HTERT RPE-1 (cell line): ENCODE results near the gene FAM107A.

Experiments used
- in situ Hi-C: fragments of 300-500 bp; cut with MboI; formaldehyde crosslinking; loops from 4 replicates; pipeline ENCODE4 v1.14.3; 2020; ENCODE audit warnings: low sequenced_read_pairs

The FAM107A gene

DNA sequence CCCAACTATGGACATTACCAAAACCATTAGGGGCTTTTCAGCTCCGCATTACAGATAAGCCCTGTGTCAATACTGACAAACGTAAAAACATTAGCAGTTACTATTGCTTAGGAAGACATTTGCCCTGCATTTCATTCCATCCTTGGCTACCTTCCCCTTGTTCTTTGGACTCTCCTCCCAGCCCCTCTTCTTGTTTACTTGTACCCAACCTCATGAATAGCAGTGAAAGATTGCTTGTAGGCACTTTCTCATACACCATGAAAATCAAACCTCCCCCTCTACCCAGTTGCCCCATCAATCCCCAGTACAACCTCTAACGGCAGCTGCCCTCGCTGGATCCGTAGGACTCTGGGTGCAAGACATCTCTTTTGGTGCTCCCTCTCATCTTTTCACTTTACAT, 16.9 kb upstream of the FAM107A start:
- in situ Hi-C loops = no loop called here

DNA sequence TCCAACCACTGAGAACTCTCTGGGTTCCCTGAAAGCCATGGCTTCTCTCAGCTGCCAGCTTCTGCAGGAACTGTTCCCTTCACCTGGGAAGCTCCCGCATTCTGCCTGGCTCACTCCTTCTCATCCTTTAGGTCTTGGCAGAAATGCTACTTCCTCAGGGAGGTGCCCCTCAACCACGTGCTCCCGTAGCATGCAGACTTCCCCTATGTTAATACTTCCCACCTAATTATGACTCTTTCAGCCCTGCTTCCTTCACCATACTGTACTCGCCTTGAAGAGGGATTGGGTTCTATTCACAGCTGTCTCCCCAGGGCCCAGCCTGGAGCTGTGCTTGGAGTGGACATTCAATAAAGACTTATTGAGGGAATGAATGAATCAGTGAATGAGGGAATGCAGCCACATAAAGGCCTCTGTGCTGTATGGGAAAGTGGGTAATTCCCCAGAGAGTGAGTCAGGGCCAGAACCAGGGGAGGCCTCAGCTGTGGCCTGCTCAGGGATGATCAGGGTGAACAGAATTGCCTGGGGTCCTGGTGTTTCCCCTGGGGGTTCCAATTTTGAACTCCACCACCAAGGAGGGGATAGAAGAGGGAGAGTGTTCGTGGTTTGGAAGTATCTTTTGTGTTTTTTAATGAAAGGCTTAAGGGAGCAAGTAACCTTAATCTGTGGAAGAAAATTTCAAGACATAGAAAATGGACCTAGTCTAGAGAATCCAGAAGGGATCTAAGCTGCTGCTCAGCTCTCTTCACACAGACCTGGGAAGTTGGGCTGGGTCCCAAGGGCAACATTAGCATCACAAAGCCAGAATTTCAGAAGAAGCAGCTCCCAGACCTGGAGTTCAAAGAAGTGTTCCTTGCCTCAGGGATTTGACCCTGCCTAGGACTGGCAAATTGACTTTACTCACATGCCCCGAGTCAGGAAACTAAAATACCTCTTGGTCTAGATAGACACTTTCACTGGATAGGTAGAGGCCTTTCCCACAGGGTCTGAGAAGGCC, 14.6 kb upstream of the FAM107A start:
- in situ Hi-C loops = no loop called here

DNA sequence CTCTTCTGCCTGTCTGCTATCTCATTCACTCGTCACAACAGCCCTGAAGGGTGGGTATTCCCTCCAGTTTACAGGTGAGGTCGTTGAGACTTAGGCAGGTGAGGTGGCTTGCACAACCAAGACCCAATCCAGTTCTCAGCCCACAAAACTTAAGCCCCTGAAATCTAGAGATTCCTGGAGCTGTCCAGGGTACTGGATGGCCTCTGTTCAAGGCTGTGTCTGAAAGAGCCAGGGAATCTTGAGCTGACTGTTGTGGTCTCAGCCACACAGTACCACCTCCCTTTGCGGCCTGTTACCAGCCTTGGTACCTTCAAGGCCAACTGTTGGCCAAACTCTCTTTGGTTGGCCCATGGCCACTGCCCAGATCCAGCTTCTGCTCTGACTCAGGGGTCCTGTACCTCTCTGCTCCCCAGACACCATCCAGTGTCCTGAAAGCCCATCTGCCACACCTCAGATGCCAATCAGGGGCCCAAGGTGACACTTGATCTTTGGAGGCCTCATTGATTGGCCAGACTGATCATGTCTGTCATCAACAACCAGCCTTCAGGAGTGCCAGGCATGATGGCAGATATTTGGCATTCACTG, 10.9 kb upstream of the FAM107A start:
- in situ Hi-C loops = no loop called here

DNA sequence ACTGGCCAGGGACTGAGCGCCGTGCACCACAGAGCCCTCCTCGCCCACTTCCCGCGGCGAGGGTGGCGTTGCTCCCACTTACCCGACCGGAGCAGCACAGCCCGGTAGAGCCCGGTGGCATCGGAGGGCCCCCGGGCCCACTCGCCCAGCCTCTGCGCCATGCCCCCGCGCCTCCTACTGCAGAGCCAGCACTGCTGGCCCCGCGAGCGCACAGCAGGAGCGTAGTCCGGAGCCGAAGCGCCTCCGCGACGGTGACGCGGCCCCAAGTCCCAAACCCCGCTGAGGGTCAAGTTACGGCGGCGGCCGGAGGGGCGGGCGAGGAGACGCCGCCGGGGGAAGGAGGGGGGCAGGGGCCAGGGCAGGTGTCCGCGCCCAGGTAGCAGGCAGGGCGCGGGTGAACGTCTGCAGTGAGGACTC, 9.6 kb upstream of the FAM107A start:
- in situ Hi-C loops = no loop called here

DNA sequence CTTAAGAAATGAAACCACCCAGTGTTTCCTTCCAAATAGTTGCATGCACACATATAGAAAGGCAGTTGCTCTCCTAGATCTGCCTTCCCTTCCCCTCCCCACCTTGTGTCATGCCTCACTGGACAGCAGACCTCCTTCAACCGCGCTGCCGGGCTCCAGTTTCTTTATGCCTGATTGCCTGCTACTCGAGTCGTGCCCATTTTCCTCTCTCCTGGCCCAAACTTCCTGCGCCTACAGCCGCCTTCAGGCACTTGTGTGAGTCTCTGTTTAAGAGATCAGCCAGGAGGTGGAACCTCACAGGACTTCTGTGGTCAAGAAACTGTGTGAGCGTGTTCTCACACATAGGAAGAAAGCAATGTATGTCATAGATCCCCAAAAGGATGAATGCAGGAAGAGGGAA, 8.8 kb upstream of the FAM107A start:
- in situ Hi-C loops = no loop called here

DNA sequence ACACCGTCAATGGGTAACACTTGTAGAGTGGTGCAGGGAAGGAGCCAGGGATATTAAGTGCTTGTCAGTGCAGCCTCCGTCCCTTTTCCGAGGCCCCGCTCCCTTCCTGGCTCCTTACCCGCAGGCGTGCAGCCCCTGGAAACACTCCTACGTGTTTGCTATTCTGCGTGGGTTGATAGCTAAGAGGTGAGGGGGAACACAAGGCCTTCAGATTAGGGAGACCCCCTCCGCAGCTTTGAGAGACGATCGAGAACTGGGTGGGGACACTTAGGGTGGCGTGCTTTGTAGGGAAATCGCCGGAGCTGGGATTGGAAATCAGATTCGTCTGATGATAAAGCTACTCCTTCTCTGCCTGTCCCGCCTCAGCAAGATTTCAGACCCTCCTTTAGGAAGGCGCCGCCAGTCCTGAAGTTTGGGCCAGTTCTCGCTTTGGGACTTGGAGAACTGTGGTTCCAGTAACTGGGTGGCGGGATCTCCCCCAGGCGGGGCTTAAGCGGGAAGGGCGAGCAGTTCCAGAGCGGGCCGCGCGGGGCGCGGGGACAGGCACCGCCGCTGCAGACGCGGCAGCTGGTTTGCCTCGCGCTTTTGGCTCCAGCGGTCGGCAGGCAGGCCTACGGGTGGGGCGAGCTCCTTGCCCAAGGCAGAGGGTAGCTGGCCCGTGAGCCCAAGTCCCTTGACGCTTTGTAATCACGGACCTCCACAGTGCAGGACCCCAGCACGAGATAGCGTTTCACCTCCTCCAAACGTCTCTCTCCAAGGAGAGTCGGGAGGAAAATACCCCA, 8.0 kb upstream of the FAM107A start:
- in situ Hi-C loops = no loop called here

DNA sequence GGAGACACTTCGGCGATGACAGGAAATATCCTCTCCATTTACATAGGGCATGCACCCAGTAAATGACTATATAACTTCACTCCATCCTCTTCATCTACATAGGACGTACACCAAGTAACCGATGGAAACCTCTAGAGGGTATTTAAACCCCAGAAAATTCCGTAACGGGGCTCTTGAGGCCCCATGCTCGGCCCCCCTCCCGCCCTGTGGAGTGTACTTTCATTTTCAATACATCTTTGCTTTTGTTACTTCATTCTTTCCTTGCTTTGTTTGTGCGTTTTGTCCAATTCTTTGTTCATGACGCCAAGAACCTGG, 7.5 kb upstream of the FAM107A start:
- in situ Hi-C loops = no loop called here

DNA sequence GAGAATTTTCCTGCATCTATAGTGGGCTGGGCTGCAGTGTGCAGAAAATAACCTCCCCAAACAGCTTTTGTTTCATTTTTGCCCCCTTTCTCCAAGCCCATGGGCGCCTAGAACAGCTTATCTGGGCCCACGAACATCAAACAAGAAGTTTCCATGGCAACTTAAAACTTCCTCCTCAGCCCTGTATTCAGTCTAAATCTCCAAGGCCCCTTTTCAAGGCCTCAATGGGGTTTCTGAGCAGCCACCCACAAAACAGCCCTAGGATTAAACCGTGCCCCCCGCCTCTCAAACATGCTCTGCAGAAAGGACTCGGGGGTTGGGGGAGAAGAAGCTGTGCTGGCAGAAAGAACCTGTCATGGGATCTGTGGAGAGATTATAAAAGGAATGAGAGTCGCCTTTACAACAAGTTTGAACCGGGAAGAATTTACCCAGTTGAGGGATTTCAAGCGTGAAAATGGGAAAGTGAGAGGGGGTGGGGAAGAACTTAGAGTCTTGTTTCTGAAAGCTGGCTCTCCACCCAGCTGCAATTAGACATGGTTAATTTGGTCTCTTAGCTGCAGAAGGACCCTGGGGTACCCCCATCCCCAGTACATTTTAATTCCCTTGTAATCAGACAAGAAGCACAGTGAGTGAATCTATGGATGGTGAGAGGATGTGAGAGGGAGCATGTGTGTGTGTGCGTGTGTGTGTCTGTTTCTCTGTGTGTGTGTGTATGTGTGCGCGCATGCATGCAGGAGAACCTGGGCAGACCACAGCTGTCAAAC, 4.3 kb upstream of the FAM107A start:
- in situ Hi-C loops = no loop called here

DNA sequence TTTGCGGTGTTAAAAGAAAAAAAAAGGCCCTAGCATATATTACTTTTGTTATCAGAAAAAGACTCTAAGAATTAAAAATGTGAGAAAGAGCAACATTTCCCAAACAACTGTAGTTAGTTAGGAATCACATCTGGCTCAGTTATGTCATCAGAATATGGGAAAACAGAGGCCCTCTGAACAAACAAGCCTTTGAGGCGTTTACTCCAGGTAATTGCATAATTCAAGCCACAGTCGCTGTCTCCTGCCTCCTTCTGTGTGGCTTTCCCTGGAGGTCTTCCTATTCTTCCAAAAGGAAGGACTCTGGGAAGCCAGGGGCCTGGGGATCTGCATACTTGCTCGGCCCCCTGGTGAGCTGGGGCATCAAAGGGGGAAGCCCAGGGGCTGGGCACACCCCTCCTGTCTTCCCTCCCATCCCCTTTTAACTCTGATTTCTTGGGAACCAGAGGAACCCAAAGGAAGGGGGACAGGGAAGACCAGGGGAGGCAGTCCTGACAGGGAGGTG, 3.7 kb upstream of the FAM107A start:
- in situ Hi-C loops = no loop called here

DNA sequence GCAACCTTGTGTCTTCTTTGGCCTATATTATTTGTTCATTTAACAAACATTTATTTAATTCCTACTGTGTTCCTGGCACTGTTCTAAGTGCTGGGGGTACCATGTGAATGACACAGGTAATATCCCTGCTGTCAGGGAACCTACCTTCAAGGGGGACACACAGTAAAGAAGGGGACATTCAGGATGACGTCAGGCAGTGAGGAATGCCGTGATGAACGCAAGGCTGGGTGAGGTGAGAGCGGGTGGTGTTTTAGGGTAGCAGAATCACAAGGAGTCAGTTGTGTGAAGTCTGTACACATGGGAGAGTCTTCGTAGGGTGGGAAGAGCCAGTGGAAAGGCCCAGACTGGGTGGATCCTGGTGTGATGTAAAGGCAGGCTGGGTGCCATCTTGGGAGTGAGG, 1.7 kb upstream of the FAM107A start:
- in situ Hi-C loops = no loop called here

DNA sequence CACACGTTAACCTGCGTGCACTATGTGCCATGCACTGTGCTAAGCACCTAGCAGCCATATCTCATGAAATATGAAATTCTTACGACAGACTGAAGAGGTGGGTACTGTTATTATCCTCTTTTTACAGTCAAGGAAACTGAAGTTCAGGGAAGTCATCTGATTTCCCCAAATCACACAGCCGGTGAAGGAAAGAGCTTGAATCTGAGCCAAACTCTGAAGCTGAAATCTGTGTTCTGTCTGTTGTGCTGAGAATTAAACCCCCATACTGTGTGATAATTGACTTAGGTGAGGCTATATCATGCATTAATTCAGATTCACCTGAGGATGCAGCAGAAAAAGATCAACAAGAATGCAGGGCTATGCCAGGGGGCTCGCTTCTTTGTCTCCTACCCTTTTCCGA, 475 bp downstream of the FAM107A start:
- in situ Hi-C loops = no loop called here

DNA sequence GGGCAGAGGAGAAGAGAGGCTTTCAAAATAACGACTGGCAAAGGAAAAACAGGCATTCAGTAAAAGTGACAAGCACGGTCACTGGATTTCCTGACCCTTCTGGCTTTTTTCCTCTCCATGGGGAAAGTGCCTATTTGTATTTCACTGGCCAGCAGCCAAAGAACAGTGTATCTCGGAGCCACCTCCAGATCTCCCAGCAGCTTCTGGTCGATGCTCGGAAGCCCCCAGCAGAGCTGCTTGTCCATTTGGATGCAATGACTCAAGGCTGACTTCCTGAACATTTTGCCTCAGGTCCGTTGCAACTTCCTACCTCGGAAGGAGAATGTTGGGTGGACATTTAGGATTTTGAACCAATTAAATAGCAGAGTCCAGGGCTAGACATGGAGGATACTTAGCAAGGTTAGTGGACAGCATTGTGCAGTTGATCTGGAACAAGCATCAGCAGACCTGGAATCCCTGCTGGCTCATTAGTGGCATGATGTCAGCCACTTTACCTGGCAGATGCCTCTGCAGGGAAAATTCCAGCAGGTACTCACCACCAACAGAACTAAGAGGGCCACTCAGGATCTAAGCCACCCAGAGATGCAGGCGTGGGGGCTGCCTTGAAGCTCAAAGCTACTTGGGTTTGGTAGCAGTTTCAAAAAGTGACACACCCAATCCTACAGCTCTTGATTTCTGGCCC, 1.1 kb downstream of the FAM107A start:
- in situ Hi-C loops = no loop called here

DNA sequence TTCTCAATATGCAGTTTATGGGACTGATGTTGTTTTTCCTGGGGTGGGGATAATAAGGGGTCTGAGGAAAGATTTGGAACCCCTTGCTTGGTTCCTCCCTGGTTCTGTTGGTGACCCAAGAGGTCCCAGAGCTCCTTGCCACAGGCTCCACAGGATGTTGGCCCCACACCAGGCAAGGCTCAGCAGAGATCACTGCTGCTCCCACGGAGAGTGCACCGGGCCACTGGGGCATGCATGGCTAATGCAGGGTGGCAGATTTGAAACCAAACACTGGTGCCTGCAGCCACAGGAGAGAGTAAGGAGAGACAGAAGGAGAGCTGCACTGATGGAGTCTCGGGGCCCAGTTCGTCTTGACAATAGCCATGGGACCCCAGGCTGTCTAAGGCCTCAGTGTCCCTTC, 2.5 kb downstream of the FAM107A start:
- in situ Hi-C loops = no loop called here

DNA sequence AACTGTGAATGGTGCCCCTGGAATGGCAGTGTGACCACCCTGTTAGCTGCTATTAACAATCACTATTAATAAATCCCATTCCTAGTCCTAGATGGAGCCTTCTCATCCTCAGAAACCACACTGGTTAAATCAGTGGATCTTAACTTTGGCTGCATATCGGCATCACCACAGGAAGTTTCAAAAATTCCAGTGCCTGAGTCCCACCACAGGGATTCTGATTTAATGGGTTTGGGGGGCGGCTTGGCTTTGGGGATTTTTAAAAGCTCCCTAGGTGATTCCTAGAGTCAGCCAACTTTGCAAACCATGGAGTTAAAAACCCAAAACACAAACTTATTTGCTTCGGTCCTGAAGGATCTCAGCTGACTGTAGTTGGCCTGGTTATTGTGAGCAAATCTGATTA, 3.1 kb downstream of the FAM107A start:
- in situ Hi-C loops = no loop called here

DNA sequence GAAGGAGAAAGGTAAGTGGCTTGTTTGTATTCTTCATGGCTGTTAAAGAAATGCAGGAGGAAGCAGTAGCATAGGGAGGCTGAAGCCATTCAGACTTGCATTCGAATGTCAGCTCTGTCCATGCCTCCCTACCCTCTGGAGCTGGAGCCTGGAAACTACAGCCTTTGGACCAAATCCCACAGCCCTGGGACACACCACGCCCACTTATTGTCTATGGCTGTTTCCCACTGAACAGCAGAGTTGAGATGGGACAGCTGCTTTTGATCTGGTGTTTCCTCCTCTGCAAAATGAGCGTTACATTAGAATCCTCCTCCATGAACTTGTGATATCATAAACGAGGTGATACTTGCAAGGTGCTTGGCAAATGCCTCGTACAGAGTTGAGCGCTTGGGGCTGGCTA, 3.6 kb downstream of the FAM107A start:
- in situ Hi-C loops = no loop called here

DNA sequence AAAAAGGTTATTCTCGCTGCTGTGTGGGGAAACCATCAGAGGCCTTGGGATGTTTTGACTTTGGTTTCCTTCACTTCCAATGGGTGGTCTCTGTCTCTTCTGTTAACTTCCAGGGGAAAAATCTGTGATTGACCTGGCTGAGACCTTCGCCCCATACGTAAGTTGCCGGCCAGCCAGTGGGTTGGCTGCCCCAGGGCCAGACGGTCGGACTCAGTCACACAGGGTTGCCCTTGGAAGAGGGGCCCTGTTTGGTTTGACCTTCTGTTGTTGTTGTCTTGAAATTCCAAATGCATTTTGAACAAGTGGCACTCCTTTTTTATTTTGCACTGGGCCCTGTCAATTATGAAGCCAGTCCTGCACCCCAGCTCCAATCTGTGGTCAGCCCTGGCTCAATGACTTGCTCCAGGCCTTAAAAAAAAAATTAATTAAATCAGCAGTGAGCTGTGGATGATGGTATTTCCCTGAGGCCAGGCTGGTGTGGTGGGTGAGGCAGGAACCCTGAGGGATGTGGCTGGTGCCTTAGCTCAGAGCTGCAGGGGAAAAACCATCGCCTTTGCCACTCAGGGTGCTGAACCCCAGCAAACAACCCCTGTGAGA, 4.5 kb downstream of the FAM107A start:
- in situ Hi-C loops = no loop called here

DNA sequence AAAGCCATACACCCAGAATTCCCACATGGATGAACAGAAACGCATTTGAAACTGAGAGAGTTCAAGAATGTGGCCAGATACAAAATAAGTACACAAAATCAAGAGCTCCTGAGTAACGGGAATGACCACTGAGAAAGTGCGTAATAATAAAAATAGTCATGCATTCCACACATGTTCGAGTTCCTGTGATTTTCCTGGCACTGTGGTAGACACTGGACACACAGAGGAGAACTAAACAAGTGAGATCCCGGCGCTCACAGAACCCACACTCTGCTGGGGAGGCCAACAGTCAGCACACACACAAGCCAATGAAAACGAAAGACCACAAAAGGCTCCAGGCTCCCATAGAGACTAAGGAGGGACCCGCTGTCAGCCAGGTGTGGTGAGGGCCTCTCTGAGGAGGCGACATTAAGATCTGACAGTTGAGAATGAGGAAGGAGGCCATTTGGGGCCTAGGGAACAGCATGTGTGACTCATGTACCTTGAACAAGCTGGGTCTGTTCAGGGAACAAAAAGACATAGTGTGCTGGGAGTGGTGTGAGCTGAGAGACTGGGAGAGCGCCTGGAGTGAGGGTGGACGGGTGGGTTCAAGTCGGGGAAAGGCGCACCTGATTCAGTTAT, 5.1 kb downstream of the FAM107A start:
- in situ Hi-C loops = no loop called here

DNA sequence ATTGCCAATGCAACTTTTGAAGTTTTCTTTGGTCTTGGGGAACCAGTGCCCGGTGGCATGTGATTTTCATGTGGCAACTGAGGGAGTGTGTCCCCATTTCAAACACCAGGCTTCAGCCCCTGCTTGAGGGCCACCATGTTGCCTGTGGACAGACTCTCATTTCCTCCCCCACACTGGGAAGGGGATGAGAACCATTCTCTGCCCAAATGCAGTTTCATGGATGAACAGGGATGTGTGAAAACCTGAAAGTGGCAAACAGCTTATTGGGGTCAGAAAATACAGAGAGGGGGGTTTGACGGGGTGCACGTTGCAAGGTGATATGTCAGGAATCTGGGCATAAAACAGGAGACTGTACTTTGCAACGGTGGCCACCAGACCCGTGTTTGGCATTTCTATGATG, 6.3 kb downstream of the FAM107A start:
- in situ Hi-C loops = no loop called here

DNA sequence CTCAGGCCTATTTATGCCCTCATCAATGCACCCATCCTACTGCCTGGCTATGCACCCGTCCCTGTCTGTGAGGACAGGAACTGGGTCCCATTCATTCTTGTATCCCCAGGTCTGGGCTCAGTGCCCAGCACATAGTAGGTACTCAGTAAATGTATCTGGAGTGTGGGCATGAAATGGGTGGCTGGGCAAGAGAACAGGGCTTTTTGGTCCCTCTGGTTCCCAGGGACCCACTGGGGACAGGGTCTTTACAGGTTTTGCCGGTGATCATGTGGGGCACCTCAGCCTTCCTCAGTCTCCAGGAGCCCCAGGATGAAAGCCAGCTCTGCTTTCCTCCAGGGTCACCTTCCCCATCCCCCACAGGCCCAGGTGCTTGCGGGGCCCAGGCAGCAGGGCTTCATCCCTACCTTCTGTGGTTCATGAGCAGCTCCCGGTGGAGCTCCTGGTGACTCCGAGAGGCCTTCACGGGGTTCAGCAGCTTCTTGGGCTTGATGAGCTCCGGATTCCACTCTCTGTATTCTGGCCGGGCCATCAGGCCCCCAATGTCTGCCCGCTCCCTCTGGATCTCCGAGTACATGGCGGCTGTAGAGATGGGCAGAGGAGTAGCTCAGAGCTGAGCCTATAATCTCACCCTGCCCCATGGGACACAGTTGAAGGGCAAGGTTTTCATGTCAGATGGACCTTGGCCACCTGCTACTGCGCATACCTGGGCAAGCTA, 7.7 kb downstream of the FAM107A start:
- in situ Hi-C loops = no loop called here
